VCaP (cell line): Measurements from ENCODE around the gene DNMT1.

Experiments
- H3K27ac ChIP-seq: fragments of 450-650 bp; 2 replicates; pipeline ENCODE4 v1.5.1; 2017
- TF ChIP-seq, protein P1 (sequence below): fragments of 450-650 bp; conservative IDR thresholded peaks from 2 replicates; pipeline ENCODE4 v1.5.1; 2017; ENCODE audit warnings: mild to moderate bottlenecking, moderate library complexity

DNMT1 gene

DNA sequence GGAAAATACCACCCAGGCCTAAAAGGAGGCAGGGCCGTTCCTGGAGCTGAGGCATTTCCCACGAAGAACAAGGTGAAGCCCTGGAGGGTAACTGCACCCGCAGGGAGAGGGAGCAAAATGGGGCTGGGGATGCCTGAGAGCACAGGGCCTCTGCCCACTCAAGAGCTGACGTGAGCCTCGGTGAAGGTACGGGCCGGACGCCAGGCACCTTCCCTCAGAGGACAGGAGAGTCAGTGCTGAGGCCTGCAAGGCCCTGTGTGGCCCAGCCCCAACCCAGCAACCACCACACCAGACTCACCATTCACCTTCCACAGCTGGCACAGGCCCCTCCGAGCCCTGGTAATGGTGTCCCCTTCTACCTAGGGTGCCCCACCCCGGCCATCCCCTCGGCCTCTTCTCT lies 36.3 kb downstream of the DNMT1 start:
- TF ChIP-seq, protein P1, sequence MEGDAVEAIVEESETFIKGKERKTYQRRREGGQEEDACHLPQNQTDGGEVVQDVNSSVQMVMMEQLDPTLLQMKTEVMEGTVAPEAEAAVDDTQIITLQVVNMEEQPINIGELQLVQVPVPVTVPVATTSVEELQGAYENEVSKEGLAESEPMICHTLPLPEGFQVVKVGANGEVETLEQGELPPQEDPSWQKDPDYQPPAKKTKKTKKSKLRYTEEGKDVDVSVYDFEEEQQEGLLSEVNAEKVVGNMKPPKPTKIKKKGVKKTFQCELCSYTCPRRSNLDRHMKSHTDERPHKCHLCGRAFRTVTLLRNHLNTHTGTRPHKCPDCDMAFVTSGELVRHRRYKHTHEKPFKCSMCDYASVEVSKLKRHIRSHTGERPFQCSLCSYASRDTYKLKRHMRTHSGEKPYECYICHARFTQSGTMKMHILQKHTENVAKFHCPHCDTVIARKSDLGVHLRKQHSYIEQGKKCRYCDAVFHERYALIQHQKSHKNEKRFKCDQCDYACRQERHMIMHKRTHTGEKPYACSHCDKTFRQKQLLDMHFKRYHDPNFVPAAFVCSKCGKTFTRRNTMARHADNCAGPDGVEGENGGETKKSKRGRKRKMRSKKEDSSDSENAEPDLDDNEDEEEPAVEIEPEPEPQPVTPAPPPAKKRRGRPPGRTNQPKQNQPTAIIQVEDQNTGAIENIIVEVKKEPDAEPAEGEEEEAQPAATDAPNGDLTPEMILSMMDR: no peak
- H3K27ac ChIP-seq: no peak overlapping the region

DNA sequence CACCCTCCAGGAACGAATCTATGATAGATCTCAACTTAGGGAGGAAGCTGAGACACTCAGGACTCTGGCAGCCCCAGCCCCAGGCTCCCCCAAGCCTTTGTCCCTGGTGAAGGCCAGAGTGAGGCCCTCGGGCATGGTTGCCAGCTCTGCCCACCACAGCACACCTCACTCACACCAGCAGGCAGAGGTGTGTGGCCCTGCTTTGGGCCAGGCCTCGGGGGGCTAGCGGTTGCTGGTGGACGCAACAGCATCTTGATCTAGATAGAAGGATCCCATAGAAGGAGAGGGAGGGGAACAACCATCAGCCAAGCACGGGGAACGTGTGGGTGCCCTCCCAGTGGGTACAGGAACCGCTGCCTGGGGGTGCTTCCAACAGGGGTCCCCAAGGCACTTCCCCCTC lies 36.7 kb downstream of the DNMT1 start:
- H3K27ac ChIP-seq: no peak overlapping the region
- TF ChIP-seq, protein P1: no peak

DNA sequence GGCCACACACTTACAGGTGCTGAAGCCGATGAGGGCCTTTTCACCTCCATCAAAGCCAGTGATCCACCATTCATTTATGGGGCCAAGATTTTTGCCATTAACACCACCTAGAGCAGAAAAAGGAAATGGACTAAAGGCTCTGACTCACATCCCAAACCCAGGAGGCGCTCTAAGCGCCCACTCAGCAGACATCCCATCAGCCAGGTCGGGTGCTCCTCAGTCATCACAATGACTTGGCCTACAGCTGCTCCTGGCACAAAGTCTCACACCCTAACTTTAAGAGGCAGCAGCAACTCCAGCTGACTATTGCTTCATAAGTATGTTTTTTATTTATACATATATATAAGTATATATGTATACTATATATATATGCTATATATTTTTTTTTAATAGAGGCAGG lies 38.9 kb downstream of the DNMT1 start:
- no peak overlapping the region for H3K27ac ChIP-seq
- TF ChIP-seq, protein P1: no peak

DNA sequence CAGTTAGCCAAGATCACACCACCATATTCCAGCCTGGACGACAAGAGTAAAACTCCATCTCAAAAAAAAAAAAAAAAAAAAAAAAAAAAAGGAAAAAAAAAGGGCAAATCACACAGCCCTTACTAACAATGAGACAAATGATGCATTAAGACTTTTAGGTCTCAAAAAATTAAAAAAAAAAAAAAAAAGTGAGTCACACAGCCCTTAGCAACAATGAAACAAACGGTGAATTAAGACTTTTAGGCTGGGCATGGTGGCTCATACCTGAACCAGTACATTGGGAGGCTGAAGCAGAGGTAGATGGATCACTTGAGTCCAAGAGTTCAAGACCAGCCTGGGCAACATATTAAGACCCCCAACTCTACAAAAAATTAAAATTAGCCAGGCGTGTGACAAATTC lies 42.7 kb downstream of the DNMT1 start:
- H3K27ac ChIP-seq: no peak overlapping the region
- TF ChIP-seq, protein P1: no peak

DNA sequence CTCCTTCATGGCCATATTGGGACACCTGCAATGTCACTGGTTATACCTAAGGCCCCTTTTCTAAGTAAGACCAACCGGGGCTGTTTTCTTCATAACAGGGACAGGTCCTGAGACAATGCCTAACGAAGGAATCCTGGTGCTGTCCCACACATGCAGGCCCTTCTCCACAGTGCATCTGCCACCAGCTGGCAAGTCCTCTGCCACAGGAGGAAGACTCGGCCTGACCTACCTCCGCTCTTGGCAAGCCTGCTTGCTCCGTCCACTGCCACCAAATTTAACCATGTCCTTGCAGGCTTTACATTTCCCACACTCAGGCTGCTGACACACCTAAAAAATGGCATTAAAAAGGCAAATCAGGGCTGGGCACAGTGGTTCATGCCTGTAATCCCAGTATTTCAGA lies 43.2 kb downstream of the DNMT1 start:
- no peak overlapping the region for H3K27ac ChIP-seq
- TF ChIP-seq, protein P1: no peak

DNA sequence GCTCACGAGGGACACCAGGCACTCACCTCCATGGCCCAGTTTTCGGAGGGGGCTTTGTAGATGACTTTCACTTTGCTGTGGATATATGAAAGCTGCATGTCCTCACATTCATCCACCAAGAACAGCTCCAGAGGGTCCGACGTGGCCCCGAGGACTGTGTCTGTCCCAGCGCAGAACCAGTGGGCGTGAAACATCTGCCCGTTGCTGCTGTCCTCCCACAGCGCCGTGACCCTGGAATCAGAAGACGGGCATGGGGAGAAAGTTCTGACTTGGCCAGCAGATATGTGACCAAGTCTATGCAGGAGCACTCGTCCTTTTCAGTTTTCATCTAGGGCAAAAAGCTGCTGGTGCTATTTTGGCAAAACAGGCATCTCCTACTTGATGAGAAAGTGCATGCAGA lies 45.3 kb downstream of the DNMT1 start:
- H3K27ac ChIP-seq: no peak overlapping the region
- TF ChIP-seq, protein P1: no peak

DNA sequence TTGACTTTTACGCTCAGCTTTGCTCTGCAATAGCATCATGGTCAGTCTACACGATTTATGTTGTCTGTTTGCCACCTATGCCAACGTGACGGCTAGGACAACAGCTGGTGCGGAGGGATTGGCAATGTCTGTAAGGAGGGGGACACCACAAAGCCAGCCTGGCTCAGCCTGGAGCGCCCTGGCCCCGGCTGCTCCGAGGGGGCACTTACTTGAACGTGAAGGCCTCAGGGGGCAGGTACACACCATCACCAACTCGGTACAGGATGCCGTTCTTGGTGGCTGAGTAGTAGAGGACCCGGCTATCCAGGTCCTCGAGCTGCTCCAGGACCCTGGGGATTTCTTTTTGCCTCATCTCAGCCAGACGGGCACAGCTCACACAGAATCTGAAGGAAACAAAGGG lies 48.6 kb downstream of the DNMT1 start:
- TF ChIP-seq, protein P1: no peak

DNA sequence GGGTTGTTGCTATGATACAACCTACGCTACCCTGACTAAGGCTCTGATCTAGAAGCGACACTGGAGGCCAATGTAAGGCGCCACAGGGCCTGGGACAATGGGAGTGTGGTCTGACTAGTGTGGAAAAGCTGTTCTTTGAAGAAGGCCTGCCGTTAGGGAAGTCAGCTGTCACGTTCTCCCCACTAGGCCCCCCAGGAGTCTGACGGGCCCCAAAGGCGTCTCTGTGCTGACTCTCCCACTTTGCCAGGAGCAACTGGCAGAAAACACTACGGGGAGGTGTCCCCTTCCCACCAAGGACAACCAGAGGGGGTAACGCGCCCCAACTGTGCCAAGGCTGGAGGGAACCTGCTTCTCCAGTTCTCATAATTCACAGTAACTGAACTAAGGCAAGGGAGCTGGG lies 49.7 kb downstream of the DNMT1 start:
- H3K27ac ChIP-seq: no peak overlapping the region
- TF ChIP-seq, protein P1: no peak

More for the DNA sequence above, 48.6 kb downstream of the DNMT1 start:
- H3K27ac ChIP-seq: no peak overlapping the region
